Measurements from ENCODE around the gene SMIM20. TPM values are rescaled to one million over a fixed set of nuclear protein-coding genes. Genes with fewer than 3 reads are reported as not detected.
A peak's percentile ranks its signal among the peaks of the same experiment; 100 is the strongest.

Gene SMIM20
- total and polyA plus RNA-seq, 2 experiments from 2014 or later = 35.6 to 53.0 TPM

DNA sequence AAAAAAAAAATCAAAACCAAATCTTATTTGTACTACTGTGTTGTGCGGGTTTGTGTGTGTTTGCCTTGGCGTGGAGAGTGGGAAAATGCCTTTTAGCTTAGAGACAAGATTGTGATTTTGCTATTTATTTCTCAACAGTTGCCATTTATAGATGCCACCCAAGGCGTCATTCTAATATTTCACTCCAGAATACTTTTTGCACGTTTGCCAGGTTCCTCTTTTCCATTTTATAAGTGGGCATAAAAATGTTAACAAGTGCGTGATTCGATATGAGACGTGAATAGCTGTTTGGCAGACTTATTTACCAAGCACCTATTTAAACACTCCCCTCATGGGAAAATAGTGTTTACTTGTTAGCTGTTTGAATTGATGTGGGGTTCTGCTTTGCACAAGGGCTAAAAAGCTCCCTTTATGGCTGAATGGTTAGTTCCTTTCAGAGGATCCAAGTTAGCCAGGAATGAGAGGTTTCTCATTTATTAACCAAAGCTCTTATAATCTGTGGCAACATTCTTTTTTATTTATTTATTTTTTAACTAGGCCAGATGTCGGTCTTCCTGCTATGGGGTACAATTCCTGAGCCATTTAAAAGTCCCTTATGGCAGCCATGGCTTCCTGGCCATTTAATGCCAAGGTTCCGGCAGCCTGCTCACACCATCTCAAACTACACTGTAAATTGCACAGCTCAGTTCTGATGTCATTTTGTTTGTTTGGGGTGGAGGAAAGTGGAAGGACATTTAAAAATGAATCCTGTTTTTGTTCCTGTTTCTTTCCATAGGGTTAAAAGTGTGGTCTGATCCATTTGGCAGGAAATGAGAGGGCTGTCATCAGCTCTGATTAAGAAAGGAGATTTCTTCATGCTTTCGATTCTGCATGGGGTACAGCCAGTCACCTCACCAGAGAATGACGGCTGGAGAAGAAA is 14.6 kb downstream of the SMIM20 start:
- Histone ChIP-seq H3K9me3 (ENCODE audit: low read depth) (no peaks in the 10 kb centered on the region), H3K4me3 (peak overlapping the region; percentile 36), H3K9me2 (ENCODE audit: insufficient read depth) (no peaks in the 10 kb centered on the region), H3K27me3 (replicated peaks; ENCODE audit: insufficient read depth) (no peaks in the 10 kb centered on the region), H3K27ac (no peak overlapping the region), H2AFZ (peak overlapping the region; percentile 25; the same call in 1 of the 2 replicates), H3K4me1 (ENCODE audit: insufficient read depth) (peaks cover 20% of the 10 kb centered on the region), H3K79me2 (ENCODE audit: insufficient read depth) (0 out of 2 replicates have a peak, but pooled peaks cover 14% of the 10 kb centered on the region), H3F3A (ENCODE audit: insufficient read depth) (peaks cover 17% of the 10 kb centered on the region), H3K4me2 (ENCODE audit: unreplicated experiment) (peak overlapping the region; percentile 74), H3K36me3 (ENCODE audit: low read depth) (no peaks in the 10 kb centered on the region), H3K9ac (no peak overlapping the region), H4K20me1 (ENCODE audit: insufficient read depth) (no peaks in the 10 kb centered on the region)
- 15 to 23% methylated on average over 11 of the region's 11 CpGs for WGBS, 2 experiments (ENCODE audit: low coverage in 1 of 2, low lambda C conversion rate in 2 of 2, missing lambda C conversion rate in 2 of 2)
- TF ChIP-seq EZH2 (IDR thresholded peaks at IDR 0.05; ENCODE audit: insufficient read depth, poor library complexity, severe bottlenecking) (no peak), EZH2phosphoT487 (IDR thresholded peaks at IDR 0.05; ENCODE audit: insufficient read depth, low read depth) (no peak)
- in situ Hi-C loops (cut with MboI) = no loop called here
- DNase-seq = peak; percentile 53

DNA sequence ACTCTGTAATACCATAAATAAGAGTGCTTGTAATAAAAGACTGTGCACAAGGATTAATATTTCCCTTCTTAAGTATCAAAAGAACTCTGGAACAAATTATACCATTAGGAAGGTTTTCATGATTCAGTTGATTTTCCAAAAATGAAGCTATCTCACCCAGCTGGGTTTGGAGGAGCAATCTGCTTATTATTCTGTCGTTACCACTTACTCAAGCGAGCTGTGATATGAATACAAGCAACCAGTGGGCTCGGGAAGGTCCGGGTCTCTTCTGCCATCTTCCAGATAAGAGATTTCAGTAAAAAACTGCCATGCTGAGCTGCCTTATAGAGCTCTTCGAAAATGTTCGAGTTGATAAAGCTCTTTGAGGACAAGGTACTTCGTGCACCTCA is 15.3 kb downstream of the SMIM20 start:
- Histone ChIP-seq H3K79me2 (ENCODE audit: insufficient read depth) (0 out of 2 replicates have a peak, but pooled peaks cover 14% of the 10 kb centered on the region), H3K36me3 (ENCODE audit: low read depth) (no peaks in the 10 kb centered on the region), H2AFZ (peak overlapping the region; percentile 25; the same call in 1 of the 2 replicates), H3K27ac (no peak overlapping the region), H3K4me3 (peak overlapping the region; percentile 36), H3K4me2 (ENCODE audit: unreplicated experiment) (peak overlapping the region; percentile 74), H3K9me3 (ENCODE audit: low read depth) (no peaks in the 10 kb centered on the region), H3K4me1 (ENCODE audit: insufficient read depth) (peaks cover 20% of the 10 kb centered on the region), H3K9ac (no peak overlapping the region), H4K20me1 (ENCODE audit: insufficient read depth) (no peaks in the 10 kb centered on the region), H3F3A (ENCODE audit: insufficient read depth) (peaks cover 17% of the 10 kb centered on the region), H3K9me2 (ENCODE audit: insufficient read depth) (no peaks in the 10 kb centered on the region), H3K27me3 (replicated peaks; ENCODE audit: insufficient read depth) (no peaks in the 10 kb centered on the region)
- WGBS, 2 experiments (ENCODE audit: low coverage in 1 of 2, low lambda C conversion rate in 2 of 2, missing lambda C conversion rate in 2 of 2) = 45 to 51% methylated on average over 7 of the region's 7 CpGs
- in situ Hi-C loops (cut with MboI) = no loop called here
- DNase-seq = no peak
- TF ChIP-seq EZH2 (IDR thresholded peaks at IDR 0.05; ENCODE audit: insufficient read depth, poor library complexity, severe bottlenecking) (no peak), EZH2phosphoT487 (IDR thresholded peaks at IDR 0.05; ENCODE audit: insufficient read depth, low read depth) (no peak)

- DNase-seq = no peak
- Histone ChIP-seq H3K27me3 (replicated peaks; ENCODE audit: insufficient read depth) (no peaks in the 10 kb centered on the region), H3K4me3 (no peak overlapping the region), H3K36me3 (ENCODE audit: low read depth) (no peaks in the 10 kb centered on the region), H3F3A (ENCODE audit: insufficient read depth) (peaks cover 17% of the 10 kb centered on the region), H3K9ac (no peak overlapping the region), H3K4me2 (ENCODE audit: unreplicated experiment) (no peak overlapping the region), H3K9me3 (ENCODE audit: low read depth) (no peaks in the 10 kb centered on the region), H2AFZ (no peak overlapping the region), H3K79me2 (ENCODE audit: insufficient read depth) (0 out of 2 replicates have a peak, but pooled peaks cover 14% of the 10 kb centered on the region), H3K9me2 (ENCODE audit: insufficient read depth) (no peaks in the 10 kb centered on the region), H3K27ac (no peak overlapping the region), H3K4me1 (ENCODE audit: insufficient read depth) (peaks cover 20% of the 10 kb centered on the region), H4K20me1 (ENCODE audit: insufficient read depth) (no peaks in the 10 kb centered on the region)
- in situ Hi-C loops (cut with MboI) = no loop called here
- TF ChIP-seq EZH2 (IDR thresholded peaks at IDR 0.05; ENCODE audit: insufficient read depth, poor library complexity, severe bottlenecking) = no peak
- no peak for TF ChIP-seq EZH2phosphoT487 (IDR thresholded peaks at IDR 0.05; ENCODE audit: insufficient read depth, low read depth)
- 95 to 98% methylated on average over 6 of the region's 6 CpGs for whole genome bisulfite sequencing, 2 experiments (ENCODE audit: low coverage in 1 of 2, low lambda C conversion rate in 2 of 2, missing lambda C conversion rate in 2 of 2)
Observed at GRCh38 chr4:25930731-25931354, 16.8 kb downstream of the SMIM20 start.

DNA sequence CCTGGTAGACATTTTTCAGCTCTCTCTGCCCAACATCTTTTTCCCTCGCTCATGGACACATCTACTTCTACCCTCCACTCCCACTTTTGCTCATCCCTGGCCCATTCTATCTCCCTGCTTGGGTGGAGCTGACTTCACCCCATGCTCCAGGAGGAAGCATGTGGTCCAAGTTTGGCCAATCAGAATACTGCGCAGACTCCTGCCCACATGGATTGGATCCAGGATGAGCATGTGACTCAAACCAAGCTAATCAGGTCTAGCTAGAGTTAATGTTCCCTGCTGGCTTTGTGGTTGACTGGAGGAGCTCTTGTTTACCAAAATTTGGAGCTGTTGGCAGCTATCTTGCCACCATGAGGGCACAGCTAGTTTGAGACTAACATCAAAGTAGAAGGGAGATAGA is 22.7 kb downstream of the SMIM20 start:
- in situ Hi-C loops (cut with MboI) = no loop called here

More for the DNA sequence above, 22.7 kb downstream of the SMIM20 start:
- Histone ChIP-seq H3F3A (ENCODE audit: insufficient read depth) (peaks cover 28% of the 10 kb centered on the region), H4K20me1 (ENCODE audit: insufficient read depth) (no peaks in the 10 kb centered on the region), H3K79me2 (ENCODE audit: insufficient read depth) (no peaks in the 10 kb centered on the region), H3K9me3 (ENCODE audit: low read depth) (no peaks in the 10 kb centered on the region), H3K36me3 (ENCODE audit: low read depth) (no peaks in the 10 kb centered on the region), H3K9ac (no peak overlapping the region), H3K9me2 (ENCODE audit: insufficient read depth) (no peaks in the 10 kb centered on the region), H3K4me3 (no peak overlapping the region), H2AFZ (no peak overlapping the region), H3K4me2 (ENCODE audit: unreplicated experiment) (no peak overlapping the region), H3K27ac (no peak overlapping the region), H3K27me3 (replicated peaks; ENCODE audit: insufficient read depth) (no peaks in the 10 kb centered on the region), H3K4me1 (ENCODE audit: insufficient read depth) (peaks cover 22% of the 10 kb centered on the region)
- no peak for DNase-seq
- 97 to 100% methylated on average over 2 of the region's 2 CpGs for WGBS, 2 experiments (ENCODE audit: low coverage in 1 of 2, low lambda C conversion rate in 2 of 2, missing lambda C conversion rate in 2 of 2)
- no peak for TF ChIP-seq EZH2phosphoT487 (IDR thresholded peaks at IDR 0.05; ENCODE audit: insufficient read depth, low read depth)
- no peak for TF ChIP-seq EZH2 (IDR thresholded peaks at IDR 0.05; ENCODE audit: insufficient read depth, poor library complexity, severe bottlenecking)
